OCI-LY7 (cell line): Measurements from ENCODE around the gene COL6A2. TPM values are rescaled to one million over a fixed set of nuclear protein-coding genes. Genes with fewer than 3 reads are reported as not detected.

ENCODE experiments used
- BruUV-seq: library from RNA; stranded (reverse); fragments of 400-500 nt; replicated peaks from 2 replicates; lab custom pipeline; 2021; lab: Mats Ljungman, UMichigan
- CTCF ChIA-PET: fragments of 300-600 bp; sonication (Branson Sonifier 250); formaldehyde crosslinking; loops from one replicate; lab custom pipeline; 2022; ENCODE audit warnings: antibody characterized with exemption; ENCODE audit not compliant: unreplicated experiment; lab: Charles Lee
- POLR2A ChIA-PET: fragments of 300-600 bp; sonication (Branson Sonifier 250); formaldehyde crosslinking; loops from one replicate; lab custom pipeline; 2022; ENCODE audit warnings: antibody characterized with exemption; lab: Charles Lee
- DNase-seq: peaks from one replicate; pipeline ENCODE4 v3.0.0-alpha.2; 2015; ENCODE audit warnings: low spot score
- H2AFZ ChIP-seq: fragments of 200-600 bp; sonication (generic), shearing (Covaris generic); 2 replicates; pipeline ENCODE4 v1.6.1; 2014; ENCODE audit warnings: mild to moderate bottlenecking, antibody characterized with exemption, low read length, moderate library complexity
- H3K27ac ChIP-seq: fragments of 200-600 bp; sonication (generic); 2 replicates; pipeline ENCODE4 v1.5.1; 2014; ENCODE audit warnings: mixed run types, low read depth, mild to moderate bottlenecking, moderate library complexity, low read length, inconsistent platforms; ENCODE audit not compliant: poor library complexity, severe bottlenecking
- H3K36me3 ChIP-seq: fragments of 200-600 bp; sonication (generic); 2 replicates; pipeline ENCODE4 v1.6.1; 2014; ENCODE audit warnings: mild to moderate bottlenecking, antibody characterized with exemption, low read length, moderate library complexity, mixed read lengths; ENCODE audit not compliant: insufficient read depth
- H3K4me1 ChIP-seq: fragments of 200-600 bp; sonication (generic); 2 replicates; pipeline ENCODE4 v1.5.1; 2014; ENCODE audit warnings: mild to moderate bottlenecking, low read length; ENCODE audit not compliant: insufficient read depth, poor library complexity, severe bottlenecking
- H3K4me2 ChIP-seq: fragments of 200-600 bp; sonication (generic); 2 replicates; pipeline ENCODE4 v1.6.1; 2014; ENCODE audit warnings: mild to moderate bottlenecking, low read length
- H3K4me3 ChIP-seq: fragments of 200-600 bp; sonication (generic); 2 replicates; pipeline ENCODE4 v1.5.1; 2014; ENCODE audit warnings: mild to moderate bottlenecking, low read depth, low read length; ENCODE audit not compliant: poor library complexity, severe bottlenecking
- H3K79me2 ChIP-seq: fragments of 200-600 bp; sonication (generic); 2 replicates; pipeline ENCODE4 v1.6.1; 2016; ENCODE audit warnings: low read depth, mild to moderate bottlenecking, low read length, moderate library complexity, mixed read lengths; ENCODE audit not compliant: insufficient read depth
- H3K9me2 ChIP-seq: fragments of 200-600 bp; sonication (generic); 2 replicates; pipeline ENCODE4 v1.6.1; 2016; ENCODE audit warnings: mild to moderate bottlenecking, low read length, mixed read lengths; ENCODE audit not compliant: insufficient read depth
- H3K9me3 ChIP-seq: fragments of 200-600 bp; sonication (generic); 2 replicates; pipeline ENCODE4 v1.6.1; 2014; ENCODE audit warnings: mild to moderate bottlenecking, mixed run types, low read length, mixed read lengths
- H4K20me1 ChIP-seq: fragments of 200-600 bp; sonication (generic); 2 replicates; pipeline ENCODE4 v1.6.1; 2014; ENCODE audit warnings: mild to moderate bottlenecking, antibody characterized with exemption, low read length, moderate library complexity, mixed read lengths; ENCODE audit not compliant: insufficient read depth
- CTCF ChIP-seq: fragments of 200-600 bp; sonication (generic); conservative IDR thresholded peaks from 2 replicates; pipeline ENCODE4 v1.5.1; 2014; ENCODE audit warnings: mild to moderate bottlenecking, antibody characterized with exemption, low read length, moderate library complexity, mixed read lengths
- EZH2phosphoT487 ChIP-seq: fragments of 200-600 bp; sonication (generic); IDR thresholded peaks from 2 replicates; pipeline ENCODE4 v1.6.1; 2018; ENCODE audit warnings: low read depth, borderline replicate concordance, mild to moderate bottlenecking, mixed run types, antibody characterized with exemption, low read length, moderate library complexity, mixed read lengths
- intact Hi-C: fragments of 100-400 bp; cut with micrococcal nuclease; formaldehyde crosslinking; loops from one replicate; pipeline ENCODE4 v1.10.0; 2022; ENCODE audit not compliant: unreplicated experiment
- total RNA-seq, 2 experiments: library from RNA; depleted of rRNA in 1 of 2; stranded (reverse); fragments of >200 nt in 1 of 2; shearing (Covaris generic) in 1 of 2; gene quantifications; 2 replicates each; pipeline ENCODE4 v1.2.3, GENCODE V29; 2014 to 2022

COL6A2 gene
- total RNA-seq, 2 experiments from 2014 or later, result not detected

DNA sequence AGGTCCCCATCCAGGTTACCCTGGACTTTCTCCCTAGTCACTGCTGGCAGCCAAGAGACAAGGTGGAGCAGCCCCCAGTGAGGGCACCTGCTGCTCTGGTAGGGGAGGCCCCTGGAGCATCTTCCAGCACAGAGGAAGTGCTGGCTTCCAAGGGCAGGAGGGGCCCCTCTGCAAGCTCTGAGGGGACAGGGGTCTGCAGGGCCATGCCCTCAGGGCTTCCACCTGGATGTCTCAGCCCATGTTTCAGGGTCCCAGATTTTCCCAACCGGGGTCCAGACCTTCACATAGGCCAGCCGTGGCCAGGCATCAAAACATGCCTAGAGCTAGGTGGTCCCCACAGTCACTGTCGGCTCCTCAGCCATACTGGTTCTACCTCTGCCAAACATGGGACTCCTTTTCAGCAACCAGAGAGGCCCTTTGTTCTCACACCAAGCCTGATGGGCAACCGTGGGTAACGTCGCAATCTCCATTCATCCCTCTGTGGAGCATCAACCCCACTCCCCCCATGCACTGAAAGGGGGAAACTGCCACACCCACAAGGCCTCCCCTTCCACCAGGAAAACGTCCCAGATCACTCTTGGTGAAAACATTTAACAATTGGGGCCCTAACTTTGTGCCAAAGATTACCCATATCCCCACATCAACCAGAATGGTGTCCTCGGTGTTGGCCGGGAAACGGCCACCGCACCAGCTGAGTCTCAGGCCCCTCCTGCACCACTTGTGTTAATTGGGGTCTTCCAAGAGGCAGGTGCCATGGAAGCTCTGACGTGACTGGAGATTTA, 1.9 kb upstream of the COL6A2 start:
- no peaks in the 10 kb centered on the region for H3K79me2 ChIP-seq
- no peaks in the 10 kb centered on the region for H3K36me3 ChIP-seq
- no peaks in the 10 kb centered on the region for H3K4me1 ChIP-seq
- TF ChIP-seq CTCF (no peak), EZH2phosphoT487 (no peak)
- no peaks in the 10 kb centered on the region for H3K9me3 ChIP-seq
- H3K4me3 ChIP-seq, result no peak overlapping the region
- H3K4me2 ChIP-seq, result no peak overlapping the region
- no peak for DNase-seq
- no peaks in the 10 kb centered on the region for H3K9me2 ChIP-seq
- no TSS peak for BruUV-seq
- POLR2A ChIA-PET, result no interaction called here
- intact Hi-C loops, result no loop called here
- H4K20me1 ChIP-seq, result no peaks in the 10 kb centered on the region
- no peak overlapping the region for H2AFZ ChIP-seq
- CTCF ChIA-PET, result no interaction called here
- H3K27ac ChIP-seq, result no peak overlapping the region

- Histone ChIP-seq H2AFZ (no peak overlapping the region), H3K27ac (no peak overlapping the region), H3K9me3 (no peaks in the 10 kb centered on the region), H3K9me2 (no peaks in the 10 kb centered on the region), H4K20me1 (no peaks in the 10 kb centered on the region), H3K4me3 (no peak overlapping the region), H3K36me3 (no peaks in the 10 kb centered on the region), H3K4me2 (no peak overlapping the region), H3K4me1 (no peaks in the 10 kb centered on the region), H3K79me2 (no peaks in the 10 kb centered on the region)
- no peak for DNase-seq
- intact Hi-C loops, result no loop called here
- CTCF ChIA-PET, result no interaction called here
- BruUV-seq, result no TSS peak
- POLR2A ChIA-PET, result no interaction called here
- TF ChIP-seq CTCF, result no peak
- TF ChIP-seq EZH2phosphoT487, result no peak
These were observed 1.1 kb upstream of the COL6A2 start for GRCh38 chr21:46096596-46097335.
